Astrocyte (in vitro differentiated cells and primary cell): ENCODE results near the gene PRH1. TPM values are rescaled to one million over a fixed set of nuclear protein-coding genes. Genes with fewer than 3 reads are reported as not detected.

Experiments
- DNase-seq: peaks from one replicate; pipeline ENCODE4 v3.0.0-alpha.2; 2010; ENCODE audit warnings: low read depth
- FAIRE-seq: peaks from 2 replicates; lab custom pipeline; 2011; peaks lifted over from hg19 to GRCh38; lab: Jason Lieb, UNC
- H2AFZ ChIP-seq: 2 replicates; pipeline ENCODE4 v1.6.0; 2012; ENCODE audit warnings: low read depth, low read length, inconsistent platforms
- H3K27ac ChIP-seq: 2 replicates; pipeline ENCODE4 v1.5.1; 2011; ENCODE audit warnings: low read depth, low read length, inconsistent platforms
- H3K27me3 ChIP-seq: 2 replicates; pipeline ENCODE4 v1.6.0; 2011; ENCODE audit warnings: low read length, inconsistent platforms; ENCODE audit not compliant: insufficient read depth
- H3K36me3 ChIP-seq: 2 replicates; pipeline ENCODE4 v1.5.1; 2011; ENCODE audit warnings: low read length, inconsistent platforms; ENCODE audit not compliant: insufficient read depth
- H3K4me1 ChIP-seq: 2 replicates; pipeline ENCODE4 v1.5.1; 2011; ENCODE audit warnings: low read length, inconsistent platforms; ENCODE audit not compliant: insufficient read depth
- H3K4me2 ChIP-seq: 2 replicates; pipeline ENCODE4 v1.6.0; 2012; ENCODE audit warnings: low read length, inconsistent platforms
- H3K4me3 ChIP-seq: 2 replicates; pipeline ENCODE4 v1.5.1; 2011; ENCODE audit warnings: low read depth, mild to moderate bottlenecking, low read length, inconsistent platforms; ENCODE audit not compliant: insufficient read depth
- H3K79me2 ChIP-seq: 2 replicates; pipeline ENCODE4 v1.6.0; 2012; ENCODE audit warnings: mild to moderate bottlenecking, low read length, inconsistent platforms; ENCODE audit not compliant: insufficient read depth
- H3K9ac ChIP-seq: 2 replicates; pipeline ENCODE4 v1.6.0; 2012; ENCODE audit warnings: mild to moderate bottlenecking, low read length, inconsistent platforms
- H3K9me3 ChIP-seq: 2 replicates; pipeline ENCODE4 v1.5.1; 2012; ENCODE audit warnings: low read depth, mild to moderate bottlenecking, low read length, inconsistent platforms; ENCODE audit not compliant: insufficient read depth
- H4K20me1 ChIP-seq: 2 replicates; pipeline ENCODE4 v1.6.0; 2012; ENCODE audit warnings: low read length, inconsistent platforms; ENCODE audit not compliant: insufficient read depth
- H3K27ac Mint-ChIP-seq: one replicate; pipeline ENCODE4 v1.8.0; 2021; ENCODE audit warnings: mild to moderate bottlenecking, mixed read lengths; ENCODE audit not compliant: unreplicated experiment
- H3K27me3 Mint-ChIP-seq: one replicate; pipeline ENCODE4 v1.8.0; 2021; ENCODE audit warnings: low read depth, mixed read lengths; ENCODE audit not compliant: unreplicated experiment
- H3K36me3 Mint-ChIP-seq: one replicate; pipeline ENCODE4 v1.8.0; 2021; ENCODE audit warnings: low read depth, mixed read lengths; ENCODE audit not compliant: unreplicated experiment
- H3K4me1 Mint-ChIP-seq: one replicate; pipeline ENCODE4 v1.8.0; 2021; ENCODE audit warnings: low read depth, mixed read lengths; ENCODE audit not compliant: unreplicated experiment
- H3K4me3 Mint-ChIP-seq: one replicate; pipeline ENCODE4 v1.8.0; 2021; ENCODE audit warnings: mild to moderate bottlenecking, moderate library complexity, mixed read lengths; ENCODE audit not compliant: unreplicated experiment
- H3K9me3 Mint-ChIP-seq: one replicate; pipeline ENCODE4 v1.8.0; 2021; ENCODE audit warnings: mild to moderate bottlenecking, mixed read lengths; ENCODE audit not compliant: unreplicated experiment
- EZH2 ChIP-seq: IDR thresholded peaks from 2 replicates; pipeline ENCODE4 v1.6.1; 2012; ENCODE audit warnings: mild to moderate bottlenecking, low read length, inconsistent platforms; ENCODE audit not compliant: insufficient read depth
- total RNA-seq: library from RNA; stranded (reverse); gene quantifications from 2 replicates; pipeline ENCODE4 v1.2.1, GENCODE V29; 2021
- TF ChIP-seq, protein P1 (sequence below): IDR thresholded peaks from 2 replicates; pipeline ENCODE4 v1.5.1; 2011; ENCODE audit warnings: low read depth, mild to moderate bottlenecking, inconsistent platforms, low read length, moderate library complexity; ENCODE audit not compliant: insufficient read depth

The PRH1 gene
- total RNA-seq, 1 donor from 2014 or later = 7.9 TPM

DNA sequence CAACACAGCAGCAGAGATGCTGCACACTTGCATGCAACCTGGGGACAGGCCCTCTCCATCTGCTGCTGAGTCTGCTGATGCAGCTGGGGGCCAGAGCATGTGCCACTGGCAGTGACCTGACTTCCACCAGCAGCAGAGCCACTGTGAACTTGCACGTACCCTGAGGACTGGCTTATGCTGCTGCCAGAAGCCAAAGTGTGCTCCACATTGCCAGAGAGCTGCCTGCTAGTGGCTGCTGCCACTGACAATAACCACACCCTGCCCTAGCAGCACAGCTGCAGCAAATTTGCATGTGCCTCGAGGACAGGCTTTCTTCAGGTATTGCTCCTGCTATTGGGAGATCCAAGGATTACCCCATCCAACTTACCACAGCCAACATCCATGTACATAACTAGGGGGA, 30.3 kb downstream of the PRH1 start:
- Histone ChIP-seq H3K4me2 (no peak overlapping the region), H3K79me2 (no peaks in the 10 kb centered on the region), H3K4me3 (no peak overlapping the region), H3K9ac (no peak overlapping the region), H3K9me3 (peaks cover 8% of the 10 kb centered on the region), H3K4me1 (no peaks in the 10 kb centered on the region), H3K27ac (no peak overlapping the region), H3K36me3 (no peaks in the 10 kb centered on the region), H2AFZ (no peak overlapping the region), H4K20me1 (peaks cover 11% of the 10 kb centered on the region), H3K27me3 (no peaks in the 10 kb centered on the region)
- FAIRE-seq (no peak), DNase-seq (no peak)
- H3K27ac Mint-ChIP-seq = no peak overlapping the region
- no peaks in the 10 kb centered on the region for H3K4me1 Mint-ChIP-seq
- H3K9me3 Mint-ChIP-seq = peaks cover 24% of the 10 kb centered on the region
- H3K4me3 Mint-ChIP-seq = no peak overlapping the region
- no peaks in the 10 kb centered on the region for H3K27me3 Mint-ChIP-seq
- peaks cover 19% of the 10 kb centered on the region for H3K36me3 Mint-ChIP-seq
- TF ChIP-seq, protein P1, sequence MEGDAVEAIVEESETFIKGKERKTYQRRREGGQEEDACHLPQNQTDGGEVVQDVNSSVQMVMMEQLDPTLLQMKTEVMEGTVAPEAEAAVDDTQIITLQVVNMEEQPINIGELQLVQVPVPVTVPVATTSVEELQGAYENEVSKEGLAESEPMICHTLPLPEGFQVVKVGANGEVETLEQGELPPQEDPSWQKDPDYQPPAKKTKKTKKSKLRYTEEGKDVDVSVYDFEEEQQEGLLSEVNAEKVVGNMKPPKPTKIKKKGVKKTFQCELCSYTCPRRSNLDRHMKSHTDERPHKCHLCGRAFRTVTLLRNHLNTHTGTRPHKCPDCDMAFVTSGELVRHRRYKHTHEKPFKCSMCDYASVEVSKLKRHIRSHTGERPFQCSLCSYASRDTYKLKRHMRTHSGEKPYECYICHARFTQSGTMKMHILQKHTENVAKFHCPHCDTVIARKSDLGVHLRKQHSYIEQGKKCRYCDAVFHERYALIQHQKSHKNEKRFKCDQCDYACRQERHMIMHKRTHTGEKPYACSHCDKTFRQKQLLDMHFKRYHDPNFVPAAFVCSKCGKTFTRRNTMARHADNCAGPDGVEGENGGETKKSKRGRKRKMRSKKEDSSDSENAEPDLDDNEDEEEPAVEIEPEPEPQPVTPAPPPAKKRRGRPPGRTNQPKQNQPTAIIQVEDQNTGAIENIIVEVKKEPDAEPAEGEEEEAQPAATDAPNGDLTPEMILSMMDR = no peak
- no peak for TF ChIP-seq EZH2

GRCh38 chr12:10851243-10851858, 32.7 kb downstream of the PRH1 start:
- H3K4me3 ChIP-seq = no peak overlapping the region
- no peak overlapping the region for H3K9ac ChIP-seq
- Mint-ChIP-seq H3K4me1 (no peaks in the 10 kb centered on the region), H3K27me3 (no peaks in the 10 kb centered on the region), H3K9me3 (peaks cover 11% of the 10 kb centered on the region), H3K4me3 (no peak overlapping the region), H3K36me3 (peaks cover 4% of the 10 kb centered on the region), H3K27ac (no peak overlapping the region)
- peaks cover 6% of the 10 kb centered on the region for H3K9me3 ChIP-seq
- no peaks in the 10 kb centered on the region for H3K36me3 ChIP-seq
- no peak overlapping the region for H2AFZ ChIP-seq
- no peak overlapping the region for H3K27ac ChIP-seq
- no peak overlapping the region for H3K4me2 ChIP-seq
- no peaks in the 10 kb centered on the region for H3K4me1 ChIP-seq
- DNase-seq (no peak), FAIRE-seq (no peak)
- no peaks in the 10 kb centered on the region for H3K27me3 ChIP-seq
- no peaks in the 10 kb centered on the region for H3K79me2 ChIP-seq
- TF ChIP-seq EZH2 = no peak
- TF ChIP-seq, protein P1 = no peak
- H4K20me1 ChIP-seq = peaks cover 11% of the 10 kb centered on the region

DNA sequence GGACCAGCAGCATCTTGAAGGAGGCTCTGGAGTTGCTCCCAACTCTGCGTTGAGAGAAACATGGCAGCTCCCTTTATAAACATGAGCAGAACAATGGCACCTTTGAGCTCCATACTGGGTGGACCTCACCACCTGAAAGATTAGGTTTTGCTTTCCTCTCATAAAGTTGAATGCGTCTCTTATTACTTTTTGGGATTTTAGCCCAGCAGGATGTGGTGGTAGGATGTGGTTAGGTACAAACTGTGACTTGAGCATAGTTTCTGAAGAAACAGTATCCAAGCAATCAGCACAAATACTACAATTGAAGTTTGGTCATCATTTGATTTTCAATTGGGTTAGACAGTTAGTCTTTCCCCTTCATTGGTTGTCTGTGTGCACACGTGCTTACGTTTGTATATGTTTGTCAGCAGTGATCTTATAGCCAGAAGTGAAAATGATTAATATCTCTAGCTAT, 34.6 kb downstream of the PRH1 start, which contains the start of gene PRR4:
PRR4 (minus strand) TSS at position 51 of the 454 bp plus-strand sequence; CDS start at position 13, 38 bp downstream.
- no peaks in the 10 kb centered on the region for H3K79me2 ChIP-seq
- H3K9me3 ChIP-seq = no peaks in the 10 kb centered on the region
- no peaks in the 10 kb centered on the region for H3K4me1 ChIP-seq
- Mint-ChIP-seq H3K4me3 (no peak within 1 kb of the TSS), H3K9me3 (peaks cover 3% of the 10 kb centered on the region), H3K27ac (no peak within 1 kb of the TSS), H3K4me1 (no peaks in the 10 kb centered on the region), H3K27me3 (no peaks in the 10 kb centered on the region), H3K36me3 (no peaks in the 10 kb centered on the region)
- H3K36me3 ChIP-seq = no peaks in the 10 kb centered on the region
- H2AFZ ChIP-seq = no peak within 1 kb of the TSS
- DNase-seq (peak; percentile 12), FAIRE-seq (no peak)
- no peak within 1 kb of the TSS for H3K9ac ChIP-seq
- TF ChIP-seq, protein P1 = no peak
- no peak for TF ChIP-seq EZH2
- no peaks in the 10 kb centered on the region for H3K27me3 ChIP-seq
- H3K4me3 ChIP-seq = no peak within 1 kb of the TSS
- no peak within 1 kb of the TSS for H3K27ac ChIP-seq
- peaks cover 11% of the 10 kb centered on the region for H4K20me1 ChIP-seq
- H3K4me2 ChIP-seq = no peak within 1 kb of the TSS
